HepG2 (cell line): ENCODE measurements around the gene KIAA0232. TPM values are rescaled to one million over a fixed set of nuclear protein-coding genes. Genes with fewer than 3 reads are reported as not detected.

Experiments
- ATAC-seq: fragments of 200-7000 bp; cut with Tn5 transposase; 3 replicates; pipeline ENCODE4 v1.9.1; 2020; ENCODE audit warnings: mild to moderate bottlenecking, moderate library complexity
- BruUV-seq: library from RNA; stranded (reverse); fragments of 400-500 nt; replicated peaks from 2 replicates; lab custom pipeline; 2021; lab: Mats Ljungman, UMichigan
- CTCF ChIA-PET: fragments of 300-600 bp; formaldehyde crosslinking; extraction: SDS; loops from one replicate; lab custom pipeline; 2021; ENCODE audit warnings: low total read pairs, inconsistent platforms, low intra/inter-chr PET ratio; lab: Yijun Ruan, JAX
- POLR2A ChIA-PET: fragments of 350-600 bp; sonication (Branson Sonifier 250); formaldehyde crosslinking; loops from one replicate; lab custom pipeline; 2020; ENCODE audit warnings: antibody characterized with exemption, inconsistent platforms; lab: Yijun Ruan, JAX
- DNase-seq: peaks from one replicate; pipeline ENCODE4 v3.0.0-alpha.2; 2015; ENCODE audit warnings: low spot score
- FAIRE-seq: peaks from 3 replicates; lab custom pipeline; 2011; peaks lifted over from hg19 to GRCh38; lab: Jason Lieb, UNC
- H2AFZ ChIP-seq: one replicate; pipeline ENCODE4 v1.6.1; 2011; ENCODE audit warnings: low read length, inconsistent platforms
- H3K27ac ChIP-seq: fragments of 300-600 bp; 3 replicates; pipeline ENCODE4 v1.8.0; 2011; ENCODE audit warnings: mixed run types, mild to moderate bottlenecking, mixed read lengths, low read length, inconsistent platforms; ENCODE audit not compliant: insufficient read depth; ENCODE audit errors: extremely low read length
- H3K27me3 ChIP-seq, 2 experiments: fragments of 200-600 bp in 1 of 2; 2 replicates in 1 of 2; 3 replicates in 1 of 2; pipeline versions ENCODE4 v1.6.0 to v1.8.0; 2011; ENCODE audit warnings: low read length in 2 of 2, mild to moderate bottlenecking in 2 of 2, moderate library complexity in 2 of 2, inconsistent platforms in 1 of 2; ENCODE audit not compliant: insufficient read depth in 2 of 2, control insufficient read depth in 1 of 2
- H3K36me3 ChIP-seq, 2 experiments: fragments of 200-600 bp in 1 of 2; replicated peaks in 1 of 2; 2 replicates in 1 of 2; 3 replicates in 1 of 2; pipeline versions ENCODE4 v1.5.1 to v1.8.0; 2011; ENCODE audit warnings: low read length in 2 of 2, inconsistent platforms in 1 of 2; ENCODE audit not compliant: insufficient read depth in 2 of 2, control insufficient read depth in 1 of 2
- H3K4me1 ChIP-seq: 2 replicates; pipeline ENCODE4 v1.5.1; 2012; ENCODE audit warnings: low read length, inconsistent platforms; ENCODE audit not compliant: insufficient read depth
- H3K4me2 ChIP-seq: 2 replicates; pipeline ENCODE4 v1.6.0; 2011; ENCODE audit warnings: low read depth, low read length, inconsistent platforms
- H3K4me3 ChIP-seq, 3 experiments: fragments of 200-600 bp in 1 of 3; sonication (generic), shearing (Covaris generic) in 1 of 3; replicated peaks in 1 of 3; 2 replicates each; pipeline ENCODE4 v1.5.1; 2011 to 2016; ENCODE audit warnings: low read length in 3 of 3, inconsistent platforms in 2 of 3, low read depth in 2 of 3, mild to moderate bottlenecking in 2 of 3, control low read depth in 1 of 3, mixed read lengths in 1 of 3; ENCODE audit not compliant: insufficient read depth in 1 of 3
- H3K79me2 ChIP-seq: one replicate; pipeline ENCODE4 v1.6.1; 2011; ENCODE audit warnings: low read length, inconsistent platforms; ENCODE audit not compliant: insufficient read depth
- H3K9ac ChIP-seq: 2 replicates; pipeline ENCODE4 v1.6.0; 2011; ENCODE audit warnings: mild to moderate bottlenecking, low read depth, low read length, inconsistent platforms; ENCODE audit not compliant: insufficient read depth
- H3K9me3 ChIP-seq: 2 replicates; pipeline ENCODE4 v1.5.1; 2012; ENCODE audit warnings: mild to moderate bottlenecking, low read length
- H4K20me1 ChIP-seq: 2 replicates; pipeline ENCODE4 v1.6.0; 2011; ENCODE audit warnings: inconsistent platforms, mild to moderate bottlenecking, low read length, moderate library complexity; ENCODE audit not compliant: insufficient read depth
- CEBPG ChIP-seq: IDR thresholded peaks from 2 replicates; pipeline ENCODE4 v1.6.1; 2016
- HOXA3 ChIP-seq: sonication (generic); formaldehyde crosslinking; IDR thresholded peaks from 2 replicates; pipeline ENCODE4 v1.5.0; 2020; ENCODE audit warnings: missing genetic modification reagents
- KDM2A ChIP-seq: sonication (generic); formaldehyde crosslinking; IDR thresholded peaks from 2 replicates; pipeline ENCODE4 v1.4.0; 2020; ENCODE audit warnings: low read depth, missing genetic modification reagents, borderline replicate concordance
- MED13 ChIP-seq: sonication (generic); formaldehyde crosslinking; IDR thresholded peaks from 2 replicates; pipeline ENCODE4 v1.5.0; 2020; ENCODE audit warnings: missing genetic modification reagents
- NFE2L2 ChIP-seq: fragments of 150-350 bp; IDR thresholded peaks from 2 replicates; pipeline ENCODE4 v1.6.1; 2014; ENCODE audit warnings: low read length
- NPAS2 ChIP-seq: sonication (generic); formaldehyde crosslinking; IDR thresholded peaks from 2 replicates; pipeline ENCODE4 v1.8.0; 2022; ENCODE audit warnings: mild to moderate bottlenecking, missing genetic modification reagents, borderline replicate concordance
- NRL ChIP-seq: sonication (generic); formaldehyde crosslinking; IDR thresholded peaks from 2 replicates; pipeline ENCODE4 v1.5.0; 2020; ENCODE audit warnings: missing genetic modification reagents, mild to moderate bottlenecking, moderate library complexity, borderline replicate concordance
- RFX3 ChIP-seq: IDR thresholded peaks from 2 replicates; pipeline ENCODE4 v1.6.1; 2016; ENCODE audit warnings: missing biosample characterization, missing genetic modification reagents
- SAP130 ChIP-seq: IDR thresholded peaks from 2 replicates; pipeline ENCODE4 v1.6.1; 2016; ENCODE audit warnings: low read depth
- SMC3 ChIP-seq: IDR thresholded peaks from 2 replicates; pipeline ENCODE4 v1.6.1; 2011; ENCODE audit warnings: low read length, improper control_type of control experiment
- ZBTB1 ChIP-seq: sonication (generic); formaldehyde crosslinking; IDR thresholded peaks from 2 replicates; pipeline ENCODE4 v1.4.0; 2020; ENCODE audit warnings: missing genetic modification reagents, borderline replicate concordance
- ZKSCAN5 ChIP-seq: sonication (generic); formaldehyde crosslinking; IDR thresholded peaks from 2 replicates; pipeline ENCODE4 v1.5.1; 2020; ENCODE audit warnings: mild to moderate bottlenecking, missing genetic modification reagents
- ZNF605 ChIP-seq: sonication (generic); formaldehyde crosslinking; IDR thresholded peaks from 2 replicates; pipeline ENCODE4 v1.8.0; 2022; ENCODE audit warnings: mild to moderate bottlenecking, missing genetic modification reagents
- ZNF672 ChIP-seq: sonication (generic); formaldehyde crosslinking; IDR thresholded peaks from 2 replicates; pipeline ENCODE4 v1.8.1; 2022; ENCODE audit warnings: missing genetic modification reagents
- ZNF772 ChIP-seq: sonication (generic); formaldehyde crosslinking; IDR thresholded peaks from 2 replicates; pipeline ENCODE4 v1.5.0; 2020; ENCODE audit warnings: mild to moderate bottlenecking, missing genetic modification reagents
- WGBS: methylation state at CpG from one replicate; pipeline ENCODE4 v1.1.6; 2017; ENCODE audit warnings: low lambda C conversion rate; 5-methylcytosine and 5-hydroxymethylcytosine counted together
- in situ Hi-C: cut with HindIII; loops from 2 replicates; pipeline ENCODE4 v1.10.0; 2017; ENCODE audit warnings: low pct_unique_long_range_greater_than_20kb; ENCODE audit not compliant: extremely low pct_ligation_motif_present
- intact Hi-C: fragments of 100-400 bp; cut with micrococcal nuclease; formaldehyde crosslinking; loops from one replicate; pipeline ENCODE4 v1.10.0; 2022; ENCODE audit not compliant: unreplicated experiment
- polyA plus RNA-seq, 8 experiments: library from polyadenylated mRNA; depleted of rRNA in 3 of 8; stranded (reverse) in 7 of 8; unstranded in 1 of 8; fragments of >200 nt; fragmentation: Illumina TruSeq in 4 of 8; extraction: Trizol in 4 of 8; gene quantifications; 2 replicates each; pipeline versions ENCODE4 v1.2.1 to v1.2.3, GENCODE V29; 2011 to 2016; ENCODE audit warnings: low read depth in 4 of 8, missing spikeins in 1 of 8, mixed read lengths in 1 of 8; ENCODE audit not compliant: insufficient read depth in 1 of 8
- total RNA-seq, 5 experiments: library from RNA; depleted of rRNA; stranded (reverse); fragments of >200 nt; fragmentation: Illumina TruSeq; extraction: Trizol; gene quantifications; 2 replicates each; pipeline ENCODE4 v1.2.3, GENCODE V29; 2016; ENCODE audit warnings: low read depth in 1 of 5
- TF ChIP-seq, protein P1 (sequence below): sonication (generic); formaldehyde crosslinking; IDR thresholded peaks from 2 replicates; pipeline ENCODE4 v1.8.1; 2023; ENCODE audit warnings: mild to moderate bottlenecking, moderate library complexity, missing genetic modification reagents
- TF ChIP-seq, protein P2 (sequence below): IDR thresholded peaks from 2 replicates; pipeline ENCODE4 v1.6.1; 2016; ENCODE audit warnings: mild to moderate bottlenecking
- TF ChIP-seq, protein P3 (sequence below): sonication (generic); formaldehyde crosslinking; IDR thresholded peaks from 2 replicates; pipeline ENCODE4 v1.5.1; 2020; ENCODE audit warnings: missing genetic modification reagents, mild to moderate bottlenecking, borderline replicate concordance

KIAA0232 gene
- total and polyA plus RNA-seq, 2 of the 13 experiments (the other 11 are each of a cell fraction or from before 2014, with no cell fraction given): 7.8 to 17.1 TPM

DNA sequence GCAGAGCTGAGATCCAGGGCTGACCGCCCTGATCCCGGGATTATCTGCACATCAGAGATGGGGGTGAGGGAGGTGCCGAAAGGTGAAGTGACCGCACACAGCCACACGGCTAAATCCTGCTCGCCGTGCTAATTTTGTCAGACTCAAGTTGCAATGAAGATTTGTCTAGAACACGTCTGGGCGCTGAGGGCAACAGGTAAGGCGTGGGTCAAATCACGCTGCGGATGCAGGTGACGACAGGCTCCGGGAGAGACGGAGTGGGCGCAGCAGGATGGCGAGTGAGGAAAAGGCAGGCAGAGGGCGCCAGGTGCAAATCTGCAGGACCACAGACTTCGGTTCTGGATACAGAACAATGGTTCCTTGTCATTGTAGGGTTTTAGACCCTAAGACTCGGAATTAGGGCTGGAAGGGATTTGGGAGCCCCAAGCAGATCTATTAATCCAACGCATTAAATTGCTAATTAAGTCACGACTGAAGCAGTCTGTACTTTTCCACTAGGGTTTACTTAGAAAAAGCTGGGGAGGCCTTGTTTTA, 125.2 kb downstream of the KIAA0232 start (continued):
- peak; percentile 76 for TF ChIP-seq HOXA3
- peak; percentile 53 for TF ChIP-seq SMC3
- TF ChIP-seq ZNF772: no peak
- no peak for TF ChIP-seq ZBTB1
- TF ChIP-seq KDM2A (CRISPR knock-in tag): peak; percentile 28; the same call in 1 of the 2 replicates
- peak; percentile 57; the same call in 1 of the 2 replicates for TF ChIP-seq NRL
- peak; percentile 5; the same call in 1 of the 2 replicates for TF ChIP-seq ZNF605 (CRISPR knock-in tag)

DNA sequence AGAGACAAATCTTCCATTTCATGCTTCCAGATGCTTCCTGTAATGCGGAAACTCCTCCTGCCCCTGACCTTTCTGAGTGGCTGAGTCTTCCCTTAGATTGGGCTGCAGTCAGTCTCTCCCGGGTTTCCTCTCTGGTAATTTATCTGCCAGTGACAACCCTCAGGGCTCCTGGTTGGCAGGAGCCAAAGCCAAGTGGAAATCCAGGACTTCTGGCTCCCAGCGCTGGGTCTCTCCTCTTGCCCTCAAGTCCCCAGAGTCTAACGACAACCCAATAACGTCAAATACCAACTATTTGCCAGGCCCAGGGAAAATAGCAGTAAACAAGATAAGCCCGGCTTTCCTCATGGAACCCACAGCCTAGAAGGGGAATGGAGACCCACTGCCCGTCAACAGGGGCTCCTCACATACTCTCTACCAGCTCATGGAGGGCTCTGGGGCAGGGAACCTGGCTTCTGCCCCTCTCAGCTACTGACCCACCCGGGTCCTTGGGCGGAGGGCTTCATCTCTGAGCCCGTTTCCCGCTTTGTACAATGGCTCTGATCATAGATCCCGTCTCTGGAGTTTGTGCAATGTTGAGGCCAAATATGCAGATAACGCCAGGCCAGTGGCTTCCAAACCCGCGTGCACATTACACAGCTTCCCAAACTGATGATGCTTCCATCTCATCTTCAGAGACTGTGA, 126.0 kb downstream of the KIAA0232 start:
- Histone ChIP-seq H3K4me3 (peak overlapping the region; percentile 63 to 92 (median 83)), H3K27ac (peak overlapping the region; percentile 99), H4K20me1 (peaks cover 17% of the 10 kb centered on the region; the same call in 1 of the 2 replicates), H2AFZ (no peak overlapping the region), H3K9me3 (no peaks in the 10 kb centered on the region), H3K9ac (peak overlapping the region; percentile 87), H3K36me3 (no peaks in the 10 kb centered on the region), H3K27me3 (no peaks in the 10 kb centered on the region; a peak in 1 of 5 replicates), H3K4me2 (peak overlapping the region; percentile 99), H3K79me2 (peaks cover 41% of the 10 kb centered on the region), H3K4me1 (peaks cover 82% of the 10 kb centered on the region)
- in situ Hi-C loops: loop anchor here (10.0 kb wide), 1 partner anchor 166 kb away; no protein-coding TSS in a partner anchor
- BruUV-seq: TSS peak; percentile 87
- peak; percentile 3 for ATAC-seq
- intact Hi-C loops: loop anchor here (2.0 to 10.0 kb wide), 3 partner anchors 16 to 136 kb away; partner anchors contain the start of gene TADA2B
- FAIRE-seq: peak; percentile 18
- ChIA-PET CTCF (interaction anchor here (1.3 to 3.1 kb wide), 3 partner anchors 10 to 162 kb away, joined by 4 to 12 read pairs (median 4); no protein-coding TSS in a partner anchor), POLR2A (interaction anchor here (0.8 to 11.5 kb wide), 24 partner anchors 9 to 220 kb away, joined by 3 to 215 read pairs (median 4); partner anchors contain the start of genes GRPEL1, S100P and TADA2B)
- no peak for DNase-seq
- WGBS: 11% methylated on average over 14 of the region's 15 CpGs
- TF ChIP-seq, protein P1, sequence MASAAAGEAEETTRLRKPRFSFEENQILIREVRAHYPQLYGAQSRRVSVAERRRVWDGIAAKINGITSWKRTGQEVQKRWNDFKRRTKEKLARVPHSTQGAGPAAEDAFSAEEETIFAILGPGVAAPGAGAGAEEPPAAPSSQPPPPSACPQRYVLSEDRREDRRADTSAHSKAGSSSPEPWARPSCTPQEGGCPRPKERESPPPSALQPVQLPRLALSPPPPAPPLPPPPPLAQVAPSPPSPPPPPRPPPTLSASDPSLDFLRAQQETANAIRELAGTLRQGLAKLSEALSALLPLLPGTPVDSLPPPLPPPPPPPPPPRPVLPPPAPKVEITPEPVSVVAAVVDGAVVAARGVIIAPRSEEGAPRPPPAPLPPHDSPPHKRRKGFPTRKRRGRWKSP (CRISPR knock-in tag): no peak
- no peak for TF ChIP-seq ZNF672
- TF ChIP-seq ZKSCAN5 (CRISPR knock-in tag): no peak
- no peak for TF ChIP-seq RFX3 (CRISPR knock-in tag)
- TF ChIP-seq MED13 (CRISPR knock-in tag): no peak
- TF ChIP-seq NPAS2: no peak
- TF ChIP-seq CEBPG (CRISPR knock-in tag): 0 out of 2 replicates have a peak, but pooled peaks have one; percentile 9
- TF ChIP-seq, protein P2, sequence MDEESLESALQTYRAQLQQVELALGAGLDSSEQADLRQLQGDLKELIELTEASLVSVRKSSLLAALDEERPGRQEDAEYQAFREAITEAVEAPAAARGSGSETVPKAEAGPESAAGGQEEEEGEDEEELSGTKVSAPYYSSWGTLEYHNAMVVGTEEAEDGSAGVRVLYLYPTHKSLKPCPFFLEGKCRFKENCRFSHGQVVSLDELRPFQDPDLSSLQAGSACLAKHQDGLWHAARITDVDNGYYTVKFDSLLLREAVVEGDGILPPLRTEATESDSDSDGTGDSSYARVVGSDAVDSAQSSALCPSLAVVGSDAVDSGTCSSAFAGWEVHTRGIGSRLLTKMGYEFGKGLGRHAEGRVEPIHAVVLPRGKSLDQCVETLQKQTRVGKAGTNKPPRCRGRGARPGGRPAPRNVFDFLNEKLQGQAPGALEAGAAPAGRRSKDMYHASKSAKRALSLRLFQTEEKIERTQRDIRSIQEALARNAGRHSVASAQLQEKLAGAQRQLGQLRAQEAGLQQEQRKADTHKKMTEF (CRISPR knock-in tag): no peak
- no peak for TF ChIP-seq NFE2L2
- TF ChIP-seq, protein P3, sequence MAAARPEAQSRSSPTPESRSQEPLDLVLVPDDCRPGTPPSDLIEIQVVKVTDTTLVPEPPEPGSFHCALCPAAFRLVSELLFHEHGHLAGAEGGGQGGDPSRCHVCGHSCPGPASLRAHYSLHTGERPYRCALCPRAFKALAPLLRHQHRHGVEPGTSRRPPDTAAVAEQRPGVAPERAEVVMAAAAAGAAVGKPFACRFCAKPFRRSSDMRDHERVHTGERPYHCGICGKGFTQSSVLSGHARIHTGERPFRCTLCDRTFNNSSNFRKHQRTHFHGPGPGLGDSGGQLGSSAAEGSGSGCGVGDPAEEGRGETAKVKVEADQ: peak; percentile 16; the same call in 1 of the 2 replicates
- peak; percentile 2; the same call in 1 of the 2 replicates for TF ChIP-seq SAP130 (CRISPR knock-in tag)
